Progenitor cell of endocrine pancreas (in vitro differentiated cells): ENCODE results near the gene PLA2G4F. TPM values are rescaled to one million over a fixed set of nuclear protein-coding genes. Genes with fewer than 3 reads are reported as not detected.

Experiments used
- DNase-seq: peaks from one replicate; pipeline ENCODE4 v3.0.0; 2021; ENCODE audit warnings: low spot score; ENCODE audit not compliant: unreplicated experiment
- H3K27ac Mint-ChIP-seq: 2 replicates; pipeline ENCODE4 v1.8.0; 2021; ENCODE audit warnings: mild to moderate bottlenecking, moderate library complexity, mixed read lengths
- H3K27me3 Mint-ChIP-seq: 2 replicates; pipeline ENCODE4 v1.8.0; 2021; ENCODE audit warnings: mixed read lengths
- H3K36me3 Mint-ChIP-seq: 2 replicates; pipeline ENCODE4 v1.8.0; 2022; ENCODE audit warnings: mixed read lengths; ENCODE audit not compliant: insufficient read depth
- H3K4me1 Mint-ChIP-seq: 2 replicates; pipeline ENCODE4 v1.8.0; 2021; ENCODE audit warnings: low read depth, mixed read lengths
- H3K4me3 Mint-ChIP-seq: 2 replicates; pipeline ENCODE4 v1.8.0; 2021; ENCODE audit warnings: low read depth, mild to moderate bottlenecking, moderate library complexity, mixed read lengths
- H3K9me3 Mint-ChIP-seq: 2 replicates; pipeline ENCODE4 v1.8.0; 2021; ENCODE audit warnings: low read depth, mixed read lengths
- CTCF ChIP-seq: fragments of 200-600 bp; sonication (generic); IDR thresholded peaks from one replicate; pipeline ENCODE4 v1.5.0; 2021; ENCODE audit warnings: antibody characterized with exemption, mild to moderate bottlenecking; ENCODE audit not compliant: unreplicated experiment
- long read RNA-seq: library from polyadenylated mRNA; unstranded; transcript quantifications from one replicate; pipeline ENCODE4 v2.0.0, GENCODE V29; 2020
- total RNA-seq: library from RNA; stranded (reverse); gene quantifications from 2 replicates; pipeline ENCODE4 v1.2.1, GENCODE V29; 2021

PLA2G4F gene
- 0.60 and 0.87 TPM in 2 replicates for total RNA-seq
- long read RNA-seq, result 0 reads

GRCh38 chr15:42156243-42156922 lies at the start of gene PLA2G4F:
PLA2G4F (minus strand) TSS chr15:42156636; CDS start chr15:42156549, 87 bp downstream.
- H3K9me3 Mint-ChIP-seq, result no peaks in the 10 kb centered on the region
- peak within 1 kb of the TSS; percentile 26 for H3K4me3 Mint-ChIP-seq
- peaks cover 2% of the 10 kb centered on the region for H3K36me3 Mint-ChIP-seq
- peak within 1 kb of the TSS; percentile 50 for H3K27ac Mint-ChIP-seq
- no peak for TF ChIP-seq CTCF
- no peak for DNase-seq
- H3K4me1 Mint-ChIP-seq, result peaks cover 10% of the 10 kb centered on the region
- peaks cover 4% of the 10 kb centered on the region for H3K27me3 Mint-ChIP-seq

- TF ChIP-seq CTCF, result no peak
These were observed 47.5 kb upstream of the PLA2G4F start for GRCh38 chr15:42203891-42204290.

GRCh38 chr15:42202653-42203052 lies 46.2 kb upstream of the PLA2G4F start:
- Mint-ChIP-seq H3K4me1 (peaks cover 15% of the 10 kb centered on the region), H3K4me3 (no peak overlapping the region), H3K36me3 (peaks cover 5% of the 10 kb centered on the region), H3K9me3 (no peaks in the 10 kb centered on the region), H3K27ac (no peak overlapping the region), H3K27me3 (no peaks in the 10 kb centered on the region)
- TF ChIP-seq CTCF, result no peak
- DNase-seq, result no peak

More at GRCh38 chr15:42203891-42204290, 47.5 kb upstream of the PLA2G4F start:
- Mint-ChIP-seq H3K27me3 (no peaks in the 10 kb centered on the region), H3K4me3 (no peak overlapping the region), H3K9me3 (no peaks in the 10 kb centered on the region), H3K27ac (no peak overlapping the region), H3K4me1 (peaks cover 15% of the 10 kb centered on the region), H3K36me3 (peaks cover 1% of the 10 kb centered on the region)
- DNase-seq, result no peak

- no peak for DNase-seq
- Mint-ChIP-seq H3K27ac (no peak overlapping the region), H3K27me3 (no peaks in the 10 kb centered on the region), H3K4me1 (peaks cover 7% of the 10 kb centered on the region), H3K4me3 (no peak overlapping the region), H3K9me3 (no peaks in the 10 kb centered on the region), H3K36me3 (peaks cover 10% of the 10 kb centered on the region)
- TF ChIP-seq CTCF, result no peak
These were observed 45.4 kb upstream of the PLA2G4F start for GRCh38 chr15:42201801-42202200.

- no peak overlapping the region for H3K27ac Mint-ChIP-seq
- no peaks in the 10 kb centered on the region for H3K27me3 Mint-ChIP-seq
- no peak overlapping the region for H3K4me3 Mint-ChIP-seq
- DNase-seq, result no peak
- peaks cover 26% of the 10 kb centered on the region for H3K36me3 Mint-ChIP-seq
- no peak for TF ChIP-seq CTCF
- H3K9me3 Mint-ChIP-seq, result peaks cover 4% of the 10 kb centered on the region
- H3K4me1 Mint-ChIP-seq, result no peaks in the 10 kb centered on the region
These were observed 42.7 kb upstream of the PLA2G4F start for GRCh38 chr15:42199126-42199525.
